ENCODE data around the gene PHF23. TPM values are rescaled to one million over a fixed set of nuclear protein-coding genes. Genes with fewer than 3 reads are reported as not detected.

Gene PHF23
- total RNA-seq, 4 donors from 2014 or later = 9.7 to 68.1 (median 29.7) TPM

DNA sequence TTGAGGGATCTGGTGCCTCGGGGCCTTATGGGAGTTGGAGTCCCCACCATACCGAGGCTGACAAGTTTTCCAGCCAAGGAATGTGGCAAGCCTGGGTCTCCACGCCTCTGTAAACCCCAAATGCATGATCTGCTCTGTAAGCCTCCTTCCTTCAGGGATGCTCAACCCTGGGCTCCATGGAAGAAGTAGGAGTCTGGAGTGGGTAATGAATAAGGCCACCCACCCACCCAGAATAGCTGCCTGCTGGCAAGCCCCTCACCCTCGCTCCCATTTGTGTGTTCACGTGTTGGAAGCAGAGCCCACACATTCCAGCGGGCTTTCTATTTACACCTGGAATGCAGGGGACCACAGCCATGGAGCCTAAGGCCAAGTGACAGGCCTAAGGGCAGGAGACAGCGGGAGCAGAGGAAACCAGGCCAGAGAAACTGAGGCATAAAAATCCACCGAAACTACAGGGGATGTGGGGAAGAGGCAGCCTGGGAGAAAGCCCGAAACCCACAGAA is 24.1 kb downstream of the PHF23 start:
- H3K27me3 ChIP-seq = no peaks in the 10 kb centered on the region
- H3K27ac ChIP-seq = peak overlapping the region; percentile 92 to 97
- peaks cover 0 to 24% of the 10 kb centered on the region in 2 donors for H3K4me1 ChIP-seq
- H3K9me3 ChIP-seq = no peaks in the 10 kb centered on the region
- peak overlapping the region; percentile 39 to 71 for H3K4me3 ChIP-seq
- TF ChIP-seq POLR2A (IDR thresholded peaks at IDR 0.05) = no peak
- TF ChIP-seq, protein P1, sequence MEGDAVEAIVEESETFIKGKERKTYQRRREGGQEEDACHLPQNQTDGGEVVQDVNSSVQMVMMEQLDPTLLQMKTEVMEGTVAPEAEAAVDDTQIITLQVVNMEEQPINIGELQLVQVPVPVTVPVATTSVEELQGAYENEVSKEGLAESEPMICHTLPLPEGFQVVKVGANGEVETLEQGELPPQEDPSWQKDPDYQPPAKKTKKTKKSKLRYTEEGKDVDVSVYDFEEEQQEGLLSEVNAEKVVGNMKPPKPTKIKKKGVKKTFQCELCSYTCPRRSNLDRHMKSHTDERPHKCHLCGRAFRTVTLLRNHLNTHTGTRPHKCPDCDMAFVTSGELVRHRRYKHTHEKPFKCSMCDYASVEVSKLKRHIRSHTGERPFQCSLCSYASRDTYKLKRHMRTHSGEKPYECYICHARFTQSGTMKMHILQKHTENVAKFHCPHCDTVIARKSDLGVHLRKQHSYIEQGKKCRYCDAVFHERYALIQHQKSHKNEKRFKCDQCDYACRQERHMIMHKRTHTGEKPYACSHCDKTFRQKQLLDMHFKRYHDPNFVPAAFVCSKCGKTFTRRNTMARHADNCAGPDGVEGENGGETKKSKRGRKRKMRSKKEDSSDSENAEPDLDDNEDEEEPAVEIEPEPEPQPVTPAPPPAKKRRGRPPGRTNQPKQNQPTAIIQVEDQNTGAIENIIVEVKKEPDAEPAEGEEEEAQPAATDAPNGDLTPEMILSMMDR (IDR thresholded peaks at IDR 0.05) = no peak
- H3K36me3 ChIP-seq = no peaks in the 10 kb centered on the region
- intact Hi-C loops (cut with DNase I; ENCODE audit: low total_unique reads) = no loop called here
- DNase-seq = no peak

DNA sequence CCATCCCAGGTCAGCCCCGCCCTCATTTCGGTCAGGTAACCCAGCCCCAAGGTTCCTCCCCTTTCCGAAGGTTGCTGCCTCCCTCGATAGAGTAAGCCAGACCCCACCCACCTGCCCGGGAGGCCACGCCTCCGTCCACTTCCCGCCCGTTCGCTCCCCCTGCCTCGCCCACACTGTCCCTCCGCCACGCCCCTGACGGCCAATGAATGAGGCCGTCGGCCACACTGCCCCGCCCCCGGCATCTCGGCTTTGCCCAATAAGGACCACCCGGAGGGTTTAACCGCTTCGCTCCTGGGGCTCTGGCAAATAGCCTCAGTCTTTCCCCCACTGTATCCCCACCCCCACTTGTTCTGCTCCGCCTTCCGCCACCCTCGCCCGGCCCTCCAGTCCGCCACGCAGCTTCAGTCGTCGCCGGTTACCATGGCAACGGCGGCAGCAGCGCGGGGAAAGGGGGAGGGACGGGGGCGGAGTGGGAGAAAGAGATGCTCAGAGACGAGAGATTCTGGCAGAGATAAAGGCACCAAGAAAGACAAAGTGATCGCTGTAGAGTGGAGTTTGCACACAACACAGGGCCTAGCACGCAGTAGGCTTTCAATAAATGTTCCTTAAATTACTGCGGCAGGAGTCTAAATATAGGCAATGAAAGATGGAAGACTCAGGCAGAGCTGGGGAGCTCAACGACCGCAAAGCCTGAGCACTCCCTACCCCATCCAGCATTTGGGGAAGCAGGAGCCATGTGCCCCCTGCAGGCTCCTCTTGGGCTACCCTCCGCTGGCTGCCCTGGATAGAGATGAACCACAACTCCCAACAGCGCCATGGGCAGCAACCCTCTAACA is 24.7 kb downstream of the PHF23 start:
- H3K36me3 ChIP-seq = no peaks in the 10 kb centered on the region
- H3K27ac ChIP-seq = peak overlapping the region; percentile 92 to 97
- H3K27me3 ChIP-seq = no peaks in the 10 kb centered on the region
- intact Hi-C loops (cut with DNase I; ENCODE audit: low total_unique reads) = no loop called here
- H3K9me3 ChIP-seq = no peaks in the 10 kb centered on the region
- H3K4me1 ChIP-seq = peaks cover 0 to 24% of the 10 kb centered on the region in 2 donors
- peak; percentile 99 for DNase-seq
- TF ChIP-seq, protein P1 (IDR thresholded peaks at IDR 0.05) = peak; percentile 42 to 66 (median 50)
- peak in 1 of 2 donors; percentile 32 for TF ChIP-seq POLR2A (IDR thresholded peaks at IDR 0.05)
- peak overlapping the region; percentile 39 to 71 for H3K4me3 ChIP-seq

DNA sequence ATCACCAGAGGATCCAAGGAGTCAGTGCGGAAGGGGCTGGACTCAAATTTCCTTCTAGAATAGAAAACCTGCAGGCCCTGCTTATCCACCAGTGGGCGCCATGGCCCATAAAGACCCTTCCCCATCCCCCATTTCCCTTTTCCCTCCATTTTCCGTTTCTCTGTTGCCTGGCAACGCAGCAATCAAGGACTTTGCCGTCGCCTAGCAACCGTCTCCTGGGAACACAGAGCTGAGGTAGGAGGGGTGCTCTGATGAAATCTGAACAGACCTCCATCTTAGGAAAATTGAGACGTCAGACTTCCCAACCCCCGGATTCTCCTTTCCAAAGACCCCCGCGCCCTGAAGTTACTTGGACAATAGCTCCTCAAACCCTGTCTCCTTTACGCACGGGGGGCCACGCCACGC is 25.4 kb downstream of the PHF23 start:
- Histone ChIP-seq H3K36me3 (no peaks in the 10 kb centered on the region), H3K4me3 (peak overlapping the region; percentile 39 to 71), H3K27ac (peak overlapping the region; percentile 92 to 97), H3K4me1 (peaks cover 0 to 24% of the 10 kb centered on the region in 2 donors), H3K9me3 (no peaks in the 10 kb centered on the region), H3K27me3 (no peaks in the 10 kb centered on the region)
- peak in 1 of 2 donors; percentile 87 for DNase-seq
- TF ChIP-seq POLR2A (IDR thresholded peaks at IDR 0.05) = no peak
- TF ChIP-seq, protein P1 (IDR thresholded peaks at IDR 0.05) = peak in 2 of 4 experiments; percentile 16 to 18
- intact Hi-C loops (cut with DNase I; ENCODE audit: low total_unique reads) = no loop called here

DNA sequence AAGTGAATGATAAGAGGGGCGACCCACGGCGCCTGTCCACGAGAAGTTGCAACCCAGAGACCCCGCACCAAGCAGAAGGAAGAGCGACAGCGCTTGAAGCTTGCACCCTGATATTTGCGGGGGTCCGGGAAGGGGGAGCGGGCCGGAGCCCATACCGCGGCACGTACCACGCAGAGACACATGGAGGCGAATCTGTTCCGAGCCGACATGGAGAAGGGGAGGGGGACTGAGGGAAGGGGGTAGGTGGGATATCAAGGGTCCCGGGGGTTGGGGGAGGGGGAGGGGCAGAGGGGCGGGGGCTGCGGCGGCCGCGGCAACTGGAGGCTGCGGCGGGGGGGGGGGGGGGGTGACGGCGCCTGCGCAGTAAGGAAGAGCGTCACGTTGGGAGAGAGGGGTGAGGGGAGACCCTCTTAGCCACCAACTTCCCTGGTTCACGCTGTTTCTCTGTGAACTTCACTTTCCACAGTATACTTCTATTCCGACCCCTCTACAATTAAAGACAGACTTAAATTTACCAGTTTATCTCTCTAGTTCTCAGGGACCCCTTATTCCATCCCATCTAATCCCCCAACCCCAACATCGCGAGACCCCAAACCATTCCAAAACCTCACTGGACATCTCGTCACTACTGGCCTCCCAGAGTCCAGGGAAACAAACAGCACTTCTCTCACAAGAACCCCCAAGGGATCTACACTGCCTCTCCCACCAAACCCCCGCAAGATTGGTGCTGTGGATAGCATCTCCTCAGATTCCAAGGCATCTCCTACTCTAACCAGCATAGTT is 27.6 kb downstream of the PHF23 start:
- TF ChIP-seq, protein P1 (IDR thresholded peaks at IDR 0.05) = no peak
- TF ChIP-seq POLR2A (IDR thresholded peaks at IDR 0.05) = no peak
- no peaks in the 10 kb centered on the region for H3K9me3 ChIP-seq
- peak overlapping the region in 1 of 2 donors; percentile 8 for H3K4me3 ChIP-seq
- peak overlapping the region in 1 of 2 donors; percentile 25 for H3K27ac ChIP-seq
- intact Hi-C loops (cut with DNase I; ENCODE audit: low total_unique reads) = no loop called here
- H3K27me3 ChIP-seq = no peaks in the 10 kb centered on the region
- DNase-seq = no peak
- peaks cover 0 to 31% of the 10 kb centered on the region in 2 donors for H3K4me1 ChIP-seq
- no peaks in the 10 kb centered on the region for H3K36me3 ChIP-seq
